Endothelial cell (in vitro differentiated cells): Measurements from ENCODE around the gene TBC1D13. TPM values are rescaled to one million over a fixed set of nuclear protein-coding genes. Genes with fewer than 3 reads are reported as not detected.
A peak's percentile ranks its signal among the peaks of the same experiment; 100 is the strongest.

Source experiments
- DNase-seq: peaks from one replicate; pipeline ENCODE4 v3.0.0; 2021; ENCODE audit warnings: low spot score
- H3K27ac Mint-ChIP-seq: one replicate; pipeline ENCODE4 v1.8.0; 2021; ENCODE audit warnings: mixed read lengths, inconsistent platforms; ENCODE audit not compliant: unreplicated experiment
- H3K27me3 Mint-ChIP-seq: one replicate; pipeline ENCODE4 v1.8.0; 2021; ENCODE audit warnings: mild to moderate bottlenecking, moderate library complexity, mixed read lengths, inconsistent platforms; ENCODE audit not compliant: unreplicated experiment
- H3K36me3 Mint-ChIP-seq: one replicate; pipeline ENCODE4 v1.8.0; 2021; ENCODE audit warnings: mild to moderate bottlenecking, low read depth, mixed read lengths, inconsistent platforms; ENCODE audit not compliant: unreplicated experiment
- H3K4me1 Mint-ChIP-seq: one replicate; pipeline ENCODE4 v1.8.0; 2021; ENCODE audit warnings: mild to moderate bottlenecking, mixed read lengths, inconsistent platforms; ENCODE audit not compliant: unreplicated experiment
- H3K4me3 Mint-ChIP-seq: one replicate; pipeline ENCODE4 v1.8.0; 2021; ENCODE audit warnings: mild to moderate bottlenecking, mixed read lengths, inconsistent platforms; ENCODE audit not compliant: unreplicated experiment
- H3K9me3 Mint-ChIP-seq: one replicate; pipeline ENCODE4 v1.8.0; 2021; ENCODE audit warnings: mixed read lengths, inconsistent platforms; ENCODE audit not compliant: unreplicated experiment
- total RNA-seq: library from RNA; stranded (reverse); fragmentation: NEBNext Ultra II Directional; extraction: Animal tissue kit (Norgen Biotek cat#: 25700); gene quantifications from one replicate; pipeline ENCODE4 v1.2.1, GENCODE V29; 2021; ENCODE audit not compliant: unreplicated experiment
- TF ChIP-seq, protein P1 (sequence below): fragments of 200-600 bp; sonication (generic); IDR thresholded peaks from one replicate; pipeline ENCODE4 v1.5.0; 2021; ENCODE audit warnings: antibody characterized with exemption; ENCODE audit not compliant: unreplicated experiment

The TBC1D13 gene
- total RNA-seq, 1 donor from 2014 or later, result 58.8 TPM

DNA sequence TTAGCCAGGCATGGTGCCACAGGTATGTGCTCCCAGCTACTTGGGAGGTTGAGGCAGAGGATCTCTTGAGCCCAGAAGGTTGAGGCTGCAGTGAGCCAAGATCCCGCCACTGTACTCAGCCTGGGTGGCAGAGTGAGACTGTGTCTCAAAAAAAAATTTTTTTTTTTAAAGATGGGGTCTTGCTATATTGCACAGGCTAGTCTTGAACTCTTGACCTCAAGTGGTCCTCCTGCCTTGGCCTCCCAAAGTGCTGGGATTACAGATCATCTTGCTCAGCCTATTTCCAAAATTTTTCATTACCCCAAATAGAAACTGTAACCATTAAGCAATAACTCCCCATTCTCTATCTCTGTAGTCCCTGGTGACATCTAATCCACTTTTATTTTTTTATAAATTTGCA lies 4.4 kb upstream of the TBC1D13 start:
- TF ChIP-seq, protein P1, sequence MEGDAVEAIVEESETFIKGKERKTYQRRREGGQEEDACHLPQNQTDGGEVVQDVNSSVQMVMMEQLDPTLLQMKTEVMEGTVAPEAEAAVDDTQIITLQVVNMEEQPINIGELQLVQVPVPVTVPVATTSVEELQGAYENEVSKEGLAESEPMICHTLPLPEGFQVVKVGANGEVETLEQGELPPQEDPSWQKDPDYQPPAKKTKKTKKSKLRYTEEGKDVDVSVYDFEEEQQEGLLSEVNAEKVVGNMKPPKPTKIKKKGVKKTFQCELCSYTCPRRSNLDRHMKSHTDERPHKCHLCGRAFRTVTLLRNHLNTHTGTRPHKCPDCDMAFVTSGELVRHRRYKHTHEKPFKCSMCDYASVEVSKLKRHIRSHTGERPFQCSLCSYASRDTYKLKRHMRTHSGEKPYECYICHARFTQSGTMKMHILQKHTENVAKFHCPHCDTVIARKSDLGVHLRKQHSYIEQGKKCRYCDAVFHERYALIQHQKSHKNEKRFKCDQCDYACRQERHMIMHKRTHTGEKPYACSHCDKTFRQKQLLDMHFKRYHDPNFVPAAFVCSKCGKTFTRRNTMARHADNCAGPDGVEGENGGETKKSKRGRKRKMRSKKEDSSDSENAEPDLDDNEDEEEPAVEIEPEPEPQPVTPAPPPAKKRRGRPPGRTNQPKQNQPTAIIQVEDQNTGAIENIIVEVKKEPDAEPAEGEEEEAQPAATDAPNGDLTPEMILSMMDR, result no peak
- Mint-ChIP-seq H3K27ac (no peak overlapping the region), H3K4me3 (no peak overlapping the region), H3K9me3 (no peaks in the 10 kb centered on the region), H3K27me3 (peaks cover 6% of the 10 kb centered on the region), H3K36me3 (no peaks in the 10 kb centered on the region), H3K4me1 (peaks cover 4% of the 10 kb centered on the region)
- no peak for DNase-seq

DNA sequence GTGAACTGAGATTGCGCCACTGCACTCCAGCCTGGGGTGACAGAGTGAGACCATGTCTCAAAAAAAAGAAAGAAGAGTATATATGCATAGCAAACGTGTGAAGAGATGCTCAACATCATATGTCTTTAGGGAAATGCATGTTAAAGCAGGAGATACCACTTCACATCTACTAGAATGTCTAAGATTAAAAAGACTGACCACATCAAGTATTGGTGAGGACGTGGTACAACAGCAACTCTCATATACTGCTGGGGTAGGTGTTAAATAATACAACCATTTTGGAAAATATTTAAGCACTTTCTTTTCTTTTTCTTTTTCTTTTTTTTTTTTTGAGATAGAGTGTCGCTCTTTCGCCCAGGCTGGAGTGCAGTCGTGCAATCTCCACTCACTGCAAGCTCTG lies 1.6 kb upstream of the TBC1D13 start:
- Mint-ChIP-seq H3K27ac (no peak overlapping the region), H3K4me1 (peaks cover 16% of the 10 kb centered on the region), H3K4me3 (no peak overlapping the region), H3K36me3 (no peaks in the 10 kb centered on the region), H3K27me3 (peaks cover 9% of the 10 kb centered on the region), H3K9me3 (no peaks in the 10 kb centered on the region)
- TF ChIP-seq, protein P1, result no peak
- DNase-seq, result no peak

DNA sequence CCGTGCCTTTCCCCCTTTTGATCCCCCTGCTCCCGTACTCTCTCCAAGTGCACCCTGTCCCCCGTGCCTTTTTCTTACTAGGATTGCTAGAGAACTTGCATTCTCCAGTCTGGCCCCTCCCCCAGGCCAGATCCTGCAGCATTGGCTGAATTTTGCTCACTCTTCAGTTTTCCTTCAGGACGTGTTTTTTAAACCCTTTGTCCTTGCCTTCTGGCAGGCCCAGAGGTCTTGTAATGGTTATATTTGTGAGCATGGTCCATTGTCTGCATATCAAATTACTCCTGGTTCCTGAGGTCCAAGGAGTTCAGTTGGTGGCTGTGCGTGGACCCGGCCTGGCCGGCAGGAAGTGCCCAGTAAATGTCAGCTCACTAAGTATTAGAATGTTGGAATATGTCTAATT lies 606 bp downstream of the TBC1D13 start:
- Mint-ChIP-seq H3K9me3 (no peaks in the 10 kb centered on the region), H3K36me3 (peaks cover 7% of the 10 kb centered on the region), H3K27ac (peak overlapping the region; percentile 98), H3K4me1 (peaks cover 16% of the 10 kb centered on the region), H3K4me3 (peak overlapping the region; percentile 96), H3K27me3 (peaks cover 9% of the 10 kb centered on the region)
- DNase-seq, result no peak
- TF ChIP-seq, protein P1, result no peak

DNA sequence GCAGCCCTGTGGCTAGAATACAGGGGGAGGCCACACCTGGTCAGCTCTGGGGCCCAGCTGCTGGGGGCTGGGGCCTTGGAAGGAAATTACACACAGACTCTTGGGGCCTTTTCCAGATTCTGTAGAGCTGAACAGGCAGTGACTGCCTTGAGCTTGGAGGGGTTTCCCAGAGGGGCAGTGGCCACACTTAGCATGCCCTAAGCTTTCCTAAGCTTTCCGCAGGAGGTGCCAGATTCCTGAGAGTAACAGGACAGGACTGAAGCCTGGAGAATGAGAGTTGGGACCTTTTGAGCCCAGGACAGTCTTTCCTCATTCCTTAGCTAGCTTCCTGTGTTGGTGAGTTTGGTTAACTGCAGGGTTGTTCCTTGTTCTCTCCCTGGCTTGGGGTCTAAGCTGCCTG lies 1.4 kb downstream of the TBC1D13 start:
- Mint-ChIP-seq H3K4me1 (peaks cover 16% of the 10 kb centered on the region), H3K27me3 (peaks cover 9% of the 10 kb centered on the region), H3K27ac (peak overlapping the region; percentile 98), H3K36me3 (peaks cover 14% of the 10 kb centered on the region), H3K9me3 (no peaks in the 10 kb centered on the region), H3K4me3 (peak overlapping the region; percentile 96)
- TF ChIP-seq, protein P1, result no peak
- DNase-seq, result peak; percentile 13

DNA sequence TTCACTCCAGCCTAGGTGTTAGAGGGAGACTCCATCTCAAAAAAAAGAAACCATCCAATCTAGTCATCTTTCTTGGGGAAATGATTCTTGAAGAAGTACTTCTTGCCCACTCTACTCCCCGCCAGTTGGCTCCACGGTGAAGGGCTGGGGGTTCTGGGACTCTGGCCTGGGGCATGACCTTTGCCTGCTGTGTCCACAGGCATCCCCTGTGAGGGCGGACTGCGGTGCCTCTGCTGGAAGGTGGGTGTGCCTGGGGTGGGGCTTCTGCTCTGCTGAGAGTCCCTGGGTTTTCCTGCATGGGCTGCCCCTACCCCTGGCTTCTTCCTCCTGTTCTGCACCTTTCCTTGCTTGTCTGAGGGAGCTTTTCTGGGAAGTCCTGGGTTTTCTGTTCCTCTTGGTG lies 3.5 kb downstream of the TBC1D13 start:
- TF ChIP-seq, protein P1, result no peak
- H3K9me3 Mint-ChIP-seq, result no peaks in the 10 kb centered on the region
- DNase-seq, result no peak
- peaks cover 9% of the 10 kb centered on the region for H3K27me3 Mint-ChIP-seq
- peaks cover 17% of the 10 kb centered on the region for H3K36me3 Mint-ChIP-seq
- peaks cover 16% of the 10 kb centered on the region for H3K4me1 Mint-ChIP-seq
- H3K27ac Mint-ChIP-seq, result no peak overlapping the region
- no peak overlapping the region for H3K4me3 Mint-ChIP-seq
